NCI-H226 (cell line): ENCODE measurements around the gene CADM2.

ENCODE experiments used
- DNase-seq: peaks from one replicate; pipeline ENCODE4 v3.0.0-alpha.2; 2015

The CADM2 gene

GRCh38 chr3:85342915-85343314, 384.1 kb downstream of the CADM2 start:
- no peak for DNase-seq

GRCh38 chr3:85355572-85355971, 396.8 kb downstream of the CADM2 start:
- DNase-seq: no peak

GRCh38 chr3:85360742-85361387, 402.1 kb downstream of the CADM2 start:
- DNase-seq: no peak

- DNase-seq: no peak
Measured at GRCh38 chr3:85364296-85364909, 405.6 kb downstream of the CADM2 start.

GRCh38 chr3:85370341-85370740, 411.6 kb downstream of the CADM2 start:
- no peak for DNase-seq

- no peak for DNase-seq
Measured at GRCh38 chr3:85376131-85376530, 417.3 kb downstream of the CADM2 start.

GRCh38 chr3:85377115-85377514, 418.3 kb downstream of the CADM2 start:
- no peak for DNase-seq

- DNase-seq: no peak
Measured at GRCh38 chr3:85384372-85384771, 425.6 kb downstream of the CADM2 start.

GRCh38 chr3:85387913-85388505, 429.2 kb downstream of the CADM2 start:
- no peak for DNase-seq

GRCh38 chr3:85394424-85394823, 435.6 kb downstream of the CADM2 start:
- DNase-seq: no peak

- no peak for DNase-seq
Measured at GRCh38 chr3:85397434-85397833, 438.6 kb downstream of the CADM2 start.

- DNase-seq: no peak
Measured at GRCh38 chr3:85426121-85426520, 467.3 kb downstream of the CADM2 start.

- DNase-seq: no peak
Measured at GRCh38 chr3:85427467-85427866, 468.7 kb downstream of the CADM2 start.

GRCh38 chr3:85432081-85432480, 473.3 kb downstream of the CADM2 start:
- no peak for DNase-seq

- DNase-seq: no peak
Measured at GRCh38 chr3:85433319-85433718, 474.5 kb downstream of the CADM2 start.

GRCh38 chr3:85455561-85456200, 496.9 kb downstream of the CADM2 start:
- no peak for DNase-seq

GRCh38 chr3:85474241-85474640, 515.5 kb downstream of the CADM2 start:
- no peak for DNase-seq

GRCh38 chr3:85475346-85475745, 516.6 kb downstream of the CADM2 start:
- DNase-seq: no peak

GRCh38 chr3:85476891-85477495, 518.2 kb downstream of the CADM2 start:
- peak; percentile 2 for DNase-seq

GRCh38 chr3:85481411-85482212, 522.8 kb downstream of the CADM2 start:
- no peak for DNase-seq

GRCh38 chr3:85482213-85482490, 523.4 kb downstream of the CADM2 start:
- DNase-seq: no peak

- no peak for DNase-seq
Measured at GRCh38 chr3:85483986-85484385, 525.2 kb downstream of the CADM2 start.

- DNase-seq: no peak
Measured at GRCh38 chr3:85487375-85487774, 528.6 kb downstream of the CADM2 start.
